ENCODE data around the gene TCF15. TPM values are rescaled to one million over a fixed set of nuclear protein-coding genes. Genes with fewer than 3 reads are reported as not detected.

The TCF15 gene
- polyA plus RNA-seq, 3 donors, result not detected

DNA sequence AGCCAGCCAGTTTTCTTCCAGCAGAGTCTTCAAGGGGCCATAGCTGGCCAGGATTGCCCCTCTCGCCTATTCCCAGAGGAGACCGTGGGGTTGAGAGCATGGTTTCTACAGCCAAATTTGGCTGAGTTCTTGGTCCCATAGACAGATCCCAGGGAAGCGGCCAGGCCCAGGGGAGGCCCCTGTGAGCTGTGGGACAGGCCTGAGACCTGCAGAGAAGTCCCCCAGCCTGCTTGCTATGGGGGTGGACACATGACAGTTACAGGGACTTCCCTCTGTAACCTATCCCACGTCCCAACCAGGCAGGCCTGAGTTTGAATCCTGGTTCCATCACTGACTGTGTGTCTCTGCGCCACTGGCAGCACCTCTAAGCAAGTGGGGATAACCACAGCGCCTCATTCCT lies 2.6 kb downstream of the TCF15 start:
- H3K36me3 ChIP-seq (replicated peaks in 1 of 2; ENCODE audit: control insufficient read depth in 1 of 2, insufficient read depth in 2 of 2, low read length in 2 of 2), result no peaks in the 10 kb centered on the region
- H3K9me3 ChIP-seq (replicated peaks in 1 of 2; ENCODE audit: control insufficient read depth in 1 of 2, insufficient read depth in 1 of 2, low read length in 2 of 2), result peaks cover 0 to 20% of the 10 kb centered on the region in 2 donors
- H3K27me3 ChIP-seq (ENCODE audit: control insufficient read depth in 2 of 2, insufficient read depth in 2 of 2, low read length in 2 of 2), result peaks cover 28 to 38% of the 10 kb centered on the region in 2 donors
- H3K27ac ChIP-seq (ENCODE audit: low read depth in 1 of 2, low read length in 2 of 2), result no peak overlapping the region
- Mint-ChIP-seq H3K36me3 (peaks cover 0 to 2% of the 10 kb centered on the region in 2 donors), H3K4me3 (no peak overlapping the region), H3K9me3 (peaks cover 0 to 12% (median 3%) of the 10 kb centered on the region in 7 donors), H3K27me3 (ENCODE audit: low read depth in 3 of 3) (peaks cover 36 to 44% (median 41%) of the 10 kb centered on the region in 3 donors), H3K4me1 (peaks cover 14% of the 10 kb centered on the region), H3K27ac (no peak overlapping the region)
- 100% methylated on average over 4 of the region's 6 CpGs for WGBS (ENCODE audit: insufficient coverage)
- TF ChIP-seq CTCF (IDR thresholded peaks at IDR 0.05), result no peak
- H2AFZ ChIP-seq (ENCODE audit: insufficient read depth, low read depth, low read length, poor library complexity, severe bottlenecking), result no peak overlapping the region
- H3K9ac ChIP-seq (ENCODE audit: insufficient read depth, low read length, poor library complexity, severe bottlenecking), result no peak overlapping the region
- no peak for DNase-seq
- H3K4me3 ChIP-seq (replicated peaks in 1 of 3; ENCODE audit: low read depth in 2 of 3, low read length in 3 of 3), result no peak overlapping the region
- intact Hi-C loops (cut with micrococcal nuclease), result no loop called here
- no peak overlapping the region for H3K4me2 ChIP-seq (replicated peaks; ENCODE audit: extremely low read depth, low read length, poor library complexity, severe bottlenecking)
- H4K20me1 ChIP-seq (ENCODE audit: insufficient read depth, low read length), result no peaks in the 10 kb centered on the region
- peaks cover 5 to 6% of the 10 kb centered on the region in 2 donors for H3K4me1 ChIP-seq (ENCODE audit: control insufficient read depth in 1 of 2, insufficient read depth in 2 of 2, low read length in 2 of 2)
- no peaks in the 10 kb centered on the region for H3K79me2 ChIP-seq (ENCODE audit: insufficient read depth, low read length)

DNA sequence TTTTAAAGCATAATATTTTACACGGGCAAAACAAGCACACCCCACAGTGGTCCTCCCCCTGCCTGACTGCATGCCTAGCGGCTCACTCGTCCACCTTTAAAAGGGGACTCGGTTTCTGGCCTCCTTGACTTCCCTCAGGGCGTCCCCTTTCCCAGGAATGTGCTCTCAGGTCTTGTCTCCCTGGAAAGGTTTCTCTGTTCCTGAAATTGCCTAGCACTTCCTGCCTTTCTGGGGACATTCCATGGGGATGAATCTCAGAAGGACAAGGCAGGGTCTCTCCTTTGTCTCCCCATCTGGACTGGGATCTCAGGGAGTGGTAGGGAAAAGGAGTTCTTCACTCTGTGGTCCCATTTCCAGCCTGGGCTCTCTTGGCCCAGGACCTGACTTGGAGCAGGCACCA lies 4.9 kb downstream of the TCF15 start:
- H3K9me3 Mint-ChIP-seq, result peaks cover 0 to 5% (median 0%) of the 10 kb centered on the region in 7 donors
- Histone ChIP-seq H2AFZ (ENCODE audit: insufficient read depth, low read depth, low read length, poor library complexity, severe bottlenecking) (no peak overlapping the region), H4K20me1 (ENCODE audit: insufficient read depth, low read length) (no peaks in the 10 kb centered on the region), H3K4me2 (replicated peaks; ENCODE audit: extremely low read depth, low read length, poor library complexity, severe bottlenecking) (no peak overlapping the region), H3K27me3 (ENCODE audit: control insufficient read depth in 2 of 2, insufficient read depth in 2 of 2, low read length in 2 of 2) (peaks cover 7 to 16% of the 10 kb centered on the region in 2 donors), H3K9ac (ENCODE audit: insufficient read depth, low read length, poor library complexity, severe bottlenecking) (no peak overlapping the region), H3K36me3 (replicated peaks in 1 of 2; ENCODE audit: control insufficient read depth in 1 of 2, insufficient read depth in 2 of 2, low read length in 2 of 2) (no peaks in the 10 kb centered on the region), H3K9me3 (replicated peaks in 1 of 2; ENCODE audit: control insufficient read depth in 1 of 2, insufficient read depth in 1 of 2, low read length in 2 of 2) (no peaks in the 10 kb centered on the region), H3K4me3 (replicated peaks in 1 of 3; ENCODE audit: low read depth in 2 of 3, low read length in 3 of 3) (no peak overlapping the region), H3K27ac (ENCODE audit: low read depth in 1 of 2, low read length in 2 of 2) (no peak overlapping the region), H3K4me1 (ENCODE audit: control insufficient read depth in 1 of 2, insufficient read depth in 2 of 2, low read length in 2 of 2) (peaks cover 0 to 1% of the 10 kb centered on the region in 2 donors), H3K79me2 (ENCODE audit: insufficient read depth, low read length) (no peaks in the 10 kb centered on the region)
- H3K4me1 Mint-ChIP-seq, result no peaks in the 10 kb centered on the region
- no peak for DNase-seq
- H3K36me3 Mint-ChIP-seq, result no peaks in the 10 kb centered on the region
- peaks cover 15 to 24% (median 19%) of the 10 kb centered on the region in 3 donors for H3K27me3 Mint-ChIP-seq (ENCODE audit: low read depth in 3 of 3)
- intact Hi-C loops (cut with micrococcal nuclease), result no loop called here
- no peak overlapping the region for H3K27ac Mint-ChIP-seq
- no peak overlapping the region for H3K4me3 Mint-ChIP-seq
- 78% methylated on average over 5 of the region's 5 CpGs for WGBS (ENCODE audit: insufficient coverage)
- no peak for TF ChIP-seq CTCF (IDR thresholded peaks at IDR 0.05)

Data from CD14-positive monocyte (primary cell).